A549 (cell line): ENCODE results near the gene B3GAT1.

Experiments used
- CHD2 ChIP-seq: fragments of 150-350 bp; IDR thresholded peaks from 2 replicates; pipeline ENCODE4 v1.6.1; 2014; ENCODE audit warnings: low read length; ENCODE audit not compliant: partially characterized antibody
- JUN ChIP-seq, 2 experiments: fragments of >200 bp; sonication (Bioruptor Twin); formaldehyde crosslinking; IDR thresholded peaks; 2 replicates in 1 of 2; 3 replicates in 1 of 2; pipeline ENCODE4 v1.6.1; 2016 to 2017
- NR3C1 ChIP-seq: fragments of >200 bp; sonication (Bioruptor Twin); formaldehyde crosslinking; IDR thresholded peaks from 3 replicates; pipeline ENCODE4 v1.6.1; 2017
- PHF8 ChIP-seq: fragments of 200-600 bp; sonication (generic); IDR thresholded peaks from 2 replicates; pipeline ENCODE4 v1.6.1; 2016; ENCODE audit warnings: low read depth, mild to moderate bottlenecking, antibody characterized with exemption, moderate library complexity, borderline replicate concordance
- POLR2A ChIP-seq: IDR thresholded peaks from 2 replicates; pipeline ENCODE4 v1.6.1; 2012; ENCODE audit warnings: mild to moderate bottlenecking, low read length
- TF ChIP-seq, protein P1 (sequence below): fragments of >200 bp; sonication (Bioruptor Twin); formaldehyde crosslinking; IDR thresholded peaks from 3 replicates; pipeline ENCODE4 v1.5.1; 2016
- TF ChIP-seq, protein P2 (sequence below): fragments of 200-600 bp; sonication (generic); IDR thresholded peaks from 2 replicates; pipeline ENCODE4 v1.6.1; 2016; ENCODE audit warnings: antibody characterized with exemption, mild to moderate bottlenecking, moderate library complexity

DNA sequence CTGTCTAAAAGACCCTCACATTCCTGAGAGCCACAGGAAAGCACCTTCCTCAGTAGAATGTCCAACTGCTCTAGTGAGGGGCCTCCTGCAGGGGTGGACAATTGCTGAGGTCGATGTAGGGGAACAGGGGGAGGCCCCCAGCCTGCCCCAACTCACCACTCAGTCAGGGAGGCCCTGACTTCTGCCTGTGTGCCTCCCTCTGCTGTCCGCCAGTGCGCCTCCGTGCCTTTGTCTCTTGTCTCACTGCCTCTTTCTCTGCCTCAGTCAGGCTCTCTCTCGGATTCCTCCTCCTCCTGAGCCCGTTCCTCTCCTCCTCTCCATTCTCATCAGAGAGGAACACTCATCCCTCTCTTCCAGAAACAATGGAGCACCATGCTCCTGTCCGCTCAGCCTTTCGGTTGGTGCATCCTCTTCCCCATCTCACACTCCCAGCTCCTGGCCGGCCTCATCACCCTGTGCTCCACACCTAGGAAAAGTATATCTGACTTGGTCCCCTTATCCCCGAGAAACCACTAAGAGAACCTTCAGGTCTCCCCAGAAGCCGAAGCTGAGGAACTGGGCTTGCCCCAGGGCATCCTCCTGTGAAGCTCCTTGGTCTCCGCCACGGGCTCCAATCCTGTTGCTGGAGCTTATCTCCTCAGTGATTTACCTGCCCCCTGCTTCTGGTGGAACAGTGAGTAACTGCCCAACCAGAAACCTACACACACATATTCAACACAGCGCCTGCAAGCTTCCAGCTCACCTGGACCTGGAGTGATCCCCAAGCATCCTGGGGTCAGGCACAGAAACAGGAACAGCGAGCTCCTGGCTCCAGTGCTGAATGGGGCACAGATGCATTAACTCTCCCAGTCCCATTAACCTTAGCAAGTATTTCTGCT is 2.3 kb downstream of the B3GAT1 start:
- TF ChIP-seq, protein P1, sequence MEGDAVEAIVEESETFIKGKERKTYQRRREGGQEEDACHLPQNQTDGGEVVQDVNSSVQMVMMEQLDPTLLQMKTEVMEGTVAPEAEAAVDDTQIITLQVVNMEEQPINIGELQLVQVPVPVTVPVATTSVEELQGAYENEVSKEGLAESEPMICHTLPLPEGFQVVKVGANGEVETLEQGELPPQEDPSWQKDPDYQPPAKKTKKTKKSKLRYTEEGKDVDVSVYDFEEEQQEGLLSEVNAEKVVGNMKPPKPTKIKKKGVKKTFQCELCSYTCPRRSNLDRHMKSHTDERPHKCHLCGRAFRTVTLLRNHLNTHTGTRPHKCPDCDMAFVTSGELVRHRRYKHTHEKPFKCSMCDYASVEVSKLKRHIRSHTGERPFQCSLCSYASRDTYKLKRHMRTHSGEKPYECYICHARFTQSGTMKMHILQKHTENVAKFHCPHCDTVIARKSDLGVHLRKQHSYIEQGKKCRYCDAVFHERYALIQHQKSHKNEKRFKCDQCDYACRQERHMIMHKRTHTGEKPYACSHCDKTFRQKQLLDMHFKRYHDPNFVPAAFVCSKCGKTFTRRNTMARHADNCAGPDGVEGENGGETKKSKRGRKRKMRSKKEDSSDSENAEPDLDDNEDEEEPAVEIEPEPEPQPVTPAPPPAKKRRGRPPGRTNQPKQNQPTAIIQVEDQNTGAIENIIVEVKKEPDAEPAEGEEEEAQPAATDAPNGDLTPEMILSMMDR, result no peak
- TF ChIP-seq JUN (IDR thresholded peaks at IDR 0.05) (no peak), POLR2A (no peak), PHF8 (no peak), NR3C1 (no peak), CHD2 (no peak)
- TF ChIP-seq, protein P2, sequence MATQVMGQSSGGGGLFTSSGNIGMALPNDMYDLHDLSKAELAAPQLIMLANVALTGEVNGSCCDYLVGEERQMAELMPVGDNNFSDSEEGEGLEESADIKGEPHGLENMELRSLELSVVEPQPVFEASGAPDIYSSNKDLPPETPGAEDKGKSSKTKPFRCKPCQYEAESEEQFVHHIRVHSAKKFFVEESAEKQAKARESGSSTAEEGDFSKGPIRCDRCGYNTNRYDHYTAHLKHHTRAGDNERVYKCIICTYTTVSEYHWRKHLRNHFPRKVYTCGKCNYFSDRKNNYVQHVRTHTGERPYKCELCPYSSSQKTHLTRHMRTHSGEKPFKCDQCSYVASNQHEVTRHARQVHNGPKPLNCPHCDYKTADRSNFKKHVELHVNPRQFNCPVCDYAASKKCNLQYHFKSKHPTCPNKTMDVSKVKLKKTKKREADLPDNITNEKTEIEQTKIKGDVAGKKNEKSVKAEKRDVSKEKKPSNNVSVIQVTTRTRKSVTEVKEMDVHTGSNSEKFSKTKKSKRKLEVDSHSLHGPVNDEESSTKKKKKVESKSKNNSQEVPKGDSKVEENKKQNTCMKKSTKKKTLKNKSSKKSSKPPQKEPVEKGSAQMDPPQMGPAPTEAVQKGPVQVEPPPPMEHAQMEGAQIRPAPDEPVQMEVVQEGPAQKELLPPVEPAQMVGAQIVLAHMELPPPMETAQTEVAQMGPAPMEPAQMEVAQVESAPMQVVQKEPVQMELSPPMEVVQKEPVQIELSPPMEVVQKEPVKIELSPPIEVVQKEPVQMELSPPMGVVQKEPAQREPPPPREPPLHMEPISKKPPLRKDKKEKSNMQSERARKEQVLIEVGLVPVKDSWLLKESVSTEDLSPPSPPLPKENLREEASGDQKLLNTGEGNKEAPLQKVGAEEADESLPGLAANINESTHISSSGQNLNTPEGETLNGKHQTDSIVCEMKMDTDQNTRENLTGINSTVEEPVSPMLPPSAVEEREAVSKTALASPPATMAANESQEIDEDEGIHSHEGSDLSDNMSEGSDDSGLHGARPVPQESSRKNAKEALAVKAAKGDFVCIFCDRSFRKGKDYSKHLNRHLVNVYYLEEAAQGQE, result no peak
